ENCODE measurements around the gene DTNB. TPM values are rescaled to one million over a fixed set of nuclear protein-coding genes. Genes with fewer than 3 reads are reported as not detected.
"Not testable (repeated sequence)": the region's sequence is repeated elsewhere in the genome, so short reads cannot be mapped to it uniquely, and the experiment has no call there.

Gene DTNB
- total and polyA plus RNA-seq, 2 donors (not counting 1 experiment from before 2014, with no cell fraction given), result 25.7 to 37.3 TPM

- Histone ChIP-seq H3K27ac (ENCODE audit: low read length in 2 of 2) (no peak overlapping the region), H3K4me2 (replicated peaks; ENCODE audit: low read depth, low read length, poor library complexity, severe bottlenecking) (no peak overlapping the region), H3K4me1 (ENCODE audit: control insufficient read depth in 2 of 2, insufficient read depth in 2 of 2, low read length in 2 of 2) (peaks cover 5 to 11% of the 10 kb centered on the region in 2 donors), H3K9ac (ENCODE audit: low read length) (no peak overlapping the region), H2AFZ (ENCODE audit: insufficient read depth, low read depth, low read length, poor library complexity, severe bottlenecking) (no peak overlapping the region), H4K20me1 (ENCODE audit: control insufficient read depth, insufficient read depth, low read length, poor library complexity, severe bottlenecking) (no peaks in the 10 kb centered on the region), H3K79me2 (ENCODE audit: control insufficient read depth, insufficient read depth, low read length) (no peaks in the 10 kb centered on the region), H3K27me3 (replicated peaks in 1 of 4; ENCODE audit: control extremely low read depth in 1 of 4, control insufficient read depth in 3 of 4, insufficient read depth in 4 of 4, low read length in 3 of 4) (peaks cover 0 to 6% (median 1%) of the 10 kb centered on the region in 4 experiments), H3K4me3 (ENCODE audit: control extremely low read depth in 1 of 5, extremely low read depth in 1 of 5, insufficient read depth in 1 of 5, low read depth in 2 of 5, low read length in 4 of 5) (no peak overlapping the region), H3K9me3 (ENCODE audit: control extremely low read depth in 1 of 3, control insufficient read depth in 2 of 3, insufficient read depth in 1 of 3, low read length in 2 of 3) (no peaks in the 10 kb centered on the region), H3K36me3 (replicated peaks in 1 of 2; ENCODE audit: control extremely low read depth in 1 of 2, control insufficient read depth in 1 of 2, extremely low read depth in 1 of 2, insufficient read depth in 2 of 2, low read length in 1 of 2) (no peaks in the 10 kb centered on the region)
- Mint-ChIP-seq H3K27ac (no peak overlapping the region), H3K4me3 (no peak overlapping the region), H3K9me3 (ENCODE audit: insufficient read depth) (no peaks in the 10 kb centered on the region), H3K4me1 (peaks cover 12% of the 10 kb centered on the region), H3K27me3 (peaks cover 14% of the 10 kb centered on the region)
- DNase-seq, result no peak
- ChIA-PET POLR2A (no interaction called here), CTCF (no interaction called here)
- ATAC-seq (ENCODE audit: low read depth), result no peak
- intact Hi-C loops (cut with micrococcal nuclease), result no loop called here
- TF ChIP-seq CTCF (IDR thresholded peaks at IDR 0.05) (no peak), EZH2 (IDR thresholded peaks at IDR 0.05; ENCODE audit: borderline replicate concordance, insufficient read depth, low read depth, low read length, poor library complexity, severe bottlenecking) (no peak)
- 82% methylated on average over 5 of the region's 5 CpGs for WGBS (ENCODE audit: insufficient coverage)
Observed at GRCh38 chr2:25707927-25708590, 34.7 kb upstream of the DTNB start.

- H3K27ac Mint-ChIP-seq; H3K9ac ChIP-seq (ENCODE audit: low read length); H4K20me1 ChIP-seq (ENCODE audit: control insufficient read depth, insufficient read depth, low read length, poor library complexity, severe bottlenecking); H3K4me2 ChIP-seq (replicated peaks; ENCODE audit: low read depth, low read length, poor library complexity, severe bottlenecking); H3K36me3 ChIP-seq (replicated peaks in 1 of 2; ENCODE audit: control extremely low read depth in 1 of 2, control insufficient read depth in 1 of 2, extremely low read depth in 1 of 2, insufficient read depth in 2 of 2, low read length in 1 of 2); ATAC-seq (ENCODE audit: low read depth); H3K4me1 ChIP-seq (ENCODE audit: control insufficient read depth in 2 of 2, insufficient read depth in 2 of 2, low read length in 2 of 2); POLR2A ChIA-PET; DNase-seq; H2AFZ ChIP-seq (ENCODE audit: insufficient read depth, low read depth, low read length, poor library complexity, severe bottlenecking); CTCF ChIA-PET; H3K4me1 Mint-ChIP-seq; H3K79me2 ChIP-seq (ENCODE audit: control insufficient read depth, insufficient read depth, low read length); H3K9me3 ChIP-seq (ENCODE audit: control extremely low read depth in 1 of 3, control insufficient read depth in 2 of 3, insufficient read depth in 1 of 3, low read length in 2 of 3); H3K4me3 Mint-ChIP-seq; H3K27me3 ChIP-seq (replicated peaks in 1 of 4; ENCODE audit: control extremely low read depth in 1 of 4, control insufficient read depth in 3 of 4, insufficient read depth in 4 of 4, low read length in 3 of 4); H3K27me3 Mint-ChIP-seq; H3K27ac ChIP-seq (ENCODE audit: low read length in 2 of 2); H3K9me3 Mint-ChIP-seq (ENCODE audit: insufficient read depth); H3K4me3 ChIP-seq (ENCODE audit: control extremely low read depth in 1 of 5, extremely low read depth in 1 of 5, insufficient read depth in 1 of 5, low read depth in 2 of 5, low read length in 4 of 5); intact Hi-C loops (cut with micrococcal nuclease): not testable (repeated sequence)
- 100% methylated on average over 13 of the region's 33 CpGs for WGBS (ENCODE audit: insufficient coverage)
Observed at GRCh38 chr2:25705575-25705974, 32.2 kb upstream of the DTNB start.

All from B cell (primary cell).